K562 (cell line): ENCODE data around the gene NRF1. TPM values are rescaled to one million over a fixed set of nuclear protein-coding genes. Genes with fewer than 3 reads are reported as not detected.

Experiments used
- ATAC-seq: fragments of 200-7000 bp; cut with Tn5 transposase; 3 replicates; pipeline ENCODE4 v1.9.1; 2020; ENCODE audit warnings: moderate library complexity
- BruUV-seq: library from RNA; stranded (reverse); fragments of 400-500 nt; replicated peaks from 2 replicates; lab custom pipeline; 2021; lab: Mats Ljungman, UMichigan
- CTCF ChIA-PET: fragments of 300-600 bp; formaldehyde crosslinking; extraction: SDS; loops from one replicate; lab custom pipeline; 2021; ENCODE audit warnings: low intra/inter-chr PET ratio; lab: Yijun Ruan, JAX
- POLR2A ChIA-PET: fragments of 300-600, 350-650 bp; sonication (Branson Sonifier 250); formaldehyde crosslinking; extraction: SDS; loops from one replicate; lab custom pipeline; 2021; ENCODE audit warnings: antibody characterized with exemption, inconsistent platforms; lab: Yijun Ruan, JAX
- DNase-seq, 4 experiments: peaks; one replicate each; pipeline versions ENCODE4 v3.0.0 to v3.0.0-alpha.2; 2011 to 2018; ENCODE audit warnings: low spot score in 3 of 4, mixed read lengths in 3 of 4; ENCODE audit errors: extremely low read depth in 1 of 4
- FAIRE-seq: peaks from 2 replicates; lab custom pipeline; 2011; peaks lifted over from hg19 to GRCh38; lab: Jason Lieb, UNC
- H2AFZ ChIP-seq: 2 replicates; pipeline ENCODE4 v1.6.0; 2011; ENCODE audit warnings: low read depth, low read length, control low read depth, inconsistent platforms
- H3K27ac ChIP-seq: fragments of 200-600 bp; 3 replicates; pipeline ENCODE4 v1.8.0; 2011; ENCODE audit warnings: low read depth, mild to moderate bottlenecking, control low read depth, inconsistent platforms, low read length, moderate library complexity, mixed read lengths; ENCODE audit errors: extremely low read depth
- H3K27me3 ChIP-seq, 2 experiments: fragments of 300-600 bp in 1 of 2; 2 replicates in 1 of 2; 3 replicates in 1 of 2; pipeline versions ENCODE4 v1.6.0 to v1.8.0; 2011; ENCODE audit warnings: inconsistent platforms in 2 of 2, low read length in 2 of 2, mild to moderate bottlenecking in 1 of 2, mixed read lengths in 1 of 2, moderate library complexity in 1 of 2; ENCODE audit not compliant: control insufficient read depth in 2 of 2, insufficient read depth in 2 of 2
- H3K36me3 ChIP-seq: fragments of 300-600 bp; 3 replicates; pipeline ENCODE4 v1.8.0; 2011; ENCODE audit warnings: mild to moderate bottlenecking, low read length, inconsistent platforms; ENCODE audit not compliant: control insufficient read depth, insufficient read depth
- H3K4me1 ChIP-seq, 2 experiments: fragments of 200-600 bp in 1 of 2; replicated peaks in 1 of 2; 2 replicates in 1 of 2; 3 replicates in 1 of 2; pipeline versions ENCODE4 v1.5.1 to v1.8.0; 2011; ENCODE audit warnings: inconsistent platforms in 2 of 2, low read length in 2 of 2, mild to moderate bottlenecking in 1 of 2, mixed read lengths in 1 of 2, moderate library complexity in 1 of 2; ENCODE audit not compliant: control insufficient read depth in 2 of 2, insufficient read depth in 2 of 2
- H3K4me2 ChIP-seq: 2 replicates; pipeline ENCODE4 v1.6.1; 2011; ENCODE audit warnings: low read length, control low read depth, inconsistent platforms, mixed read lengths; ENCODE audit not compliant: insufficient read depth
- H3K4me3 ChIP-seq: fragments of 200-600 bp; sonication (generic), shearing (Covaris generic); 2 replicates; pipeline ENCODE4 v1.5.1; 2016; ENCODE audit warnings: control low read depth, inconsistent platforms
- H3K79me2 ChIP-seq: fragments of 200-600 bp; 3 replicates; pipeline ENCODE4 v1.8.0; 2011; ENCODE audit warnings: low read length, inconsistent platforms; ENCODE audit not compliant: control insufficient read depth, insufficient read depth
- H3K9ac ChIP-seq, 2 experiments: 2 replicates each; pipeline versions ENCODE4 v1.6.0 to v1.6.1; 2011; ENCODE audit warnings: low read depth in 2 of 2, low read length in 2 of 2, control low read depth in 1 of 2, inconsistent platforms in 1 of 2, mild to moderate bottlenecking in 1 of 2, mixed read lengths in 1 of 2; ENCODE audit not compliant: insufficient read depth in 1 of 2
- H3K9me1 ChIP-seq: one replicate; pipeline ENCODE4 v1.6.0; 2011; ENCODE audit warnings: inconsistent platforms, mild to moderate bottlenecking, low read length, moderate library complexity; ENCODE audit not compliant: control insufficient read depth, insufficient read depth
- H3K9me3 ChIP-seq: replicated peaks from 2 replicates; pipeline ENCODE4 v1.5.1; 2011; ENCODE audit warnings: low read depth, low read length, inconsistent platforms; ENCODE audit not compliant: control insufficient read depth, insufficient read depth
- H4K20me1 ChIP-seq: replicated peaks from 2 replicates; pipeline ENCODE4 v1.6.1; 2011; ENCODE audit warnings: low read length, inconsistent platforms, mixed read lengths; ENCODE audit not compliant: control insufficient read depth, insufficient read depth
- NCOA6 ChIP-seq: fragments of 450-650 bp; IDR thresholded peaks from 2 replicates; pipeline ENCODE4 v1.6.1; 2017; ENCODE audit warnings: mild to moderate bottlenecking
- NFIC ChIP-seq: fragments of 450-650 bp; IDR thresholded peaks from 2 replicates; pipeline ENCODE4 v1.6.1; 2017; ENCODE audit warnings: mild to moderate bottlenecking, inconsistent platforms
- U2AF1 ChIP-seq: fragments of 200-400 bp; formaldehyde crosslinking; optimal IDR thresholded peaks from 2 replicates; pipeline ENCODE3; 2017; ENCODE audit warnings: mild to moderate bottlenecking, low read depth, low read length, moderate library complexity
- ZNF217 ChIP-seq: sonication (generic); formaldehyde crosslinking; IDR thresholded peaks from 2 replicates; pipeline ENCODE4 v1.8.0; 2022; ENCODE audit warnings: mild to moderate bottlenecking, missing genetic modification reagents
- ZNF444 ChIP-seq: fragments of 250-450 bp; sonication (Bioruptor Pico); IDR thresholded peaks from 2 replicates; pipeline ENCODE4 v1.4.0; 2020; ENCODE audit warnings: mild to moderate bottlenecking, moderate library complexity
- WGBS: fragments of 100-300 bp; shearing (Covaris generic); methylation state at CpG from one replicate; pipeline ENCODE4 v1.1.6; 2016; ENCODE audit warnings: low coverage, mixed read lengths; ENCODE audit not compliant: insufficient coverage; ENCODE audit errors: missing lambda C conversion rate; 5-methylcytosine and 5-hydroxymethylcytosine counted together
- in situ Hi-C: fragments of 300-500 bp; cut with MboI; formaldehyde crosslinking; loops from 4 replicates; pipeline ENCODE4 v1.15.0; 2018; ENCODE audit warnings: inconsistent platforms, mixed read lengths
- intact Hi-C: fragments of 100-400 bp; cut with micrococcal nuclease; formaldehyde crosslinking; loops from 2 replicates; pipeline ENCODE4 v1.14.2; 2022
- polyA plus RNA-seq, 8 experiments: library from polyadenylated mRNA; depleted of rRNA in 4 of 8; stranded (reverse) in 5 of 8; unstranded in 3 of 8; fragments of >200 nt; fragmentation: Nextera tagmentation in 2 of 8; fragmentation: Illumina TruSeq in 1 of 8; extraction: Ambion mirVana in 2 of 8; extraction: Trizol in 1 of 8; gene quantifications; 2 replicates each; pipeline versions ENCODE4 v1.2.1 to v1.2.3, GENCODE V29; 2011 to 2014; ENCODE audit warnings: inconsistent platforms in 1 of 8, missing spikeins in 1 of 8
- total RNA-seq, 7 experiments: library from RNA; depleted of rRNA in 6 of 7; stranded (reverse); fragments of >200 nt in 6 of 7; fragmentation: Illumina TruSeq in 2 of 7; extraction: Trizol in 2 of 7; gene quantifications; 2 replicates each; pipeline versions ENCODE4 v1.2.1 to v1.2.3, GENCODE V29; 2011 to 2021; ENCODE audit warnings: low replicate concordance in 1 of 7
- TF ChIP-seq, protein P1 (sequence below): fragments of 450-650 bp; formaldehyde crosslinking; IDR thresholded peaks from 2 replicates; pipeline ENCODE4 v1.4.0; 2020; ENCODE audit warnings: mild to moderate bottlenecking, moderate library complexity
- TF ChIP-seq, protein P2 (sequence below): fragments of 250-450 bp; sonication (Bioruptor Pico); IDR thresholded peaks from 2 replicates; pipeline ENCODE4 v1.5.1; 2021; ENCODE audit warnings: mild to moderate bottlenecking

The NRF1 gene
- total and polyA plus RNA-seq, 9 of the 15 experiments (the other 6 are each of a cell fraction or from before 2014, with no cell fraction given): 8.6 to 28.8 (median 20.3) TPM

DNA sequence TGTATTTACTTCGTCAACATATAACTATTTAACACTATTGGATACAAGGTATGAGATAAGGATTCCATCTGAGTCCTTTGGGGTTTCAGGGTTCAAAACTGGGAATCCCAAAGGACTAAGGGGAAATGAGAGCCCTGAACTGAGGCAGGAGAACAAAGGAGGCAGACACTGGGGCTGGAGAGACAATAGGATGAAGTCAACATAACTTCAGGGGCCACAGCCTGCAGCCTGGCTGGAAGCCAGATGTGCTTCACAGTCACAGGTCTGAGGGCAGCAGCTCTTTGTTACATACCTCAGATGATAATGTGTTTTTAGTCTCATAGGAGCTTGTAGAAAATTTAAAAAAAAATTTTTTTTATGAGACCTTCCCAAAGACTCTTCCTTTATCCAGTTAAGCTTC lies 73.3 kb downstream of the NRF1 start:
- 97% methylated on average over 1 of the region's 1 CpG for WGBS
- H3K79me2 ChIP-seq: no peaks in the 10 kb centered on the region

More for the DNA sequence above, 73.3 kb downstream of the NRF1 start:
- POLR2A ChIA-PET: no interaction called here
- CTCF ChIA-PET: no interaction called here
- intact Hi-C loops (no loop called here), in situ Hi-C loops (no loop called here)
- BruUV-seq: no TSS peak
- Histone ChIP-seq H3K27ac (no peak overlapping the region), H3K4me1 (no peaks in the 10 kb centered on the region), H3K4me3 (no peak overlapping the region), H3K9ac (no peak overlapping the region), H4K20me1 (no peaks in the 10 kb centered on the region), H2AFZ (no peak overlapping the region), H3K36me3 (no peaks in the 10 kb centered on the region), H3K9me3 (no peaks in the 10 kb centered on the region), H3K4me2 (no peak overlapping the region), H3K27me3 (no peaks in the 10 kb centered on the region), H3K9me1 (no peaks in the 10 kb centered on the region)
- ATAC-seq (peak; percentile 59; the same call in 1 of the 3 replicates), DNase-seq (peak in 1 of 4 experiments; percentile 30), FAIRE-seq (no peak)
- TF ChIP-seq ZNF217 (CRISPR knock-in tag): no peak
- TF ChIP-seq, protein P1, sequence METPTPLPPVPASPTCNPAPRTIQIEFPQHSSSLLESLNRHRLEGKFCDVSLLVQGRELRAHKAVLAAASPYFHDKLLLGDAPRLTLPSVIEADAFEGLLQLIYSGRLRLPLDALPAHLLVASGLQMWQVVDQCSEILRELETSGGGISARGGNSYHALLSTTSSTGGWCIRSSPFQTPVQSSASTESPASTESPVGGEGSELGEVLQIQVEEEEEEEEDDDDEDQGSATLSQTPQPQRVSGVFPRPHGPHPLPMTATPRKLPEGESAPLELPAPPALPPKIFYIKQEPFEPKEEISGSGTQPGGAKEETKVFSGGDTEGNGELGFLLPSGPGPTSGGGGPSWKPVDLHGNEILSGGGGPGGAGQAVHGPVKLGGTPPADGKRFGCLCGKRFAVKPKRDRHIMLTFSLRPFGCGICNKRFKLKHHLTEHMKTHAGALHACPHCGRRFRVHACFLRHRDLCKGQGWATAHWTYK (CRISPR knock-in tag): no peak
- TF ChIP-seq, protein P2, sequence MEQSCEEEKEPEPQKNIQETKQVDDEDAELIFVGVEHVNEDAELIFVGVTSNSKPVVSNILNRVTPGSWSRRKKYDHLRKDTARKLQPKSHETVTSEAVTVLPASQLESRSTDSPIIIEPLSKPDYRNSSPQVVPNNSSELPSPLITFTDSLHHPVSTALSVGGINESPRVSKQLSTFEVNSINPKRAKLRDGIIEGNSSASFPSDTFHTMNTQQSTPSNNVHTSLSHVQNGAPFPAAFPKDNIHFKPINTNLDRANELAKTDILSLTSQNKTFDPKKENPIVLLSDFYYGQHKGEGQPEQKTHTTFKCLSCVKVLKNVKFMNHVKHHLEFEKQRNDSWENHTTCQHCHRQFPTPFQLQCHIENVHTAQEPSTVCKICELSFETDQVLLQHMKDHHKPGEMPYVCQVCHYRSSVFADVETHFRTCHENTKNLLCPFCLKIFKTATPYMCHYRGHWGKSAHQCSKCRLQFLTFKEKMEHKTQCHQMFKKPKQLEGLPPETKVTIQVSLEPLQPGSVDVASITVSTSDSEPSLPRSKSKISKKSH (CRISPR knock-in tag): no peak
- TF ChIP-seq NCOA6: no peak
- TF ChIP-seq U2AF1: no peak
- peak; percentile 68 for TF ChIP-seq NFIC
- no peak for TF ChIP-seq ZNF444 (CRISPR knock-in tag)
